K562 (cell line): Measurements from ENCODE around the gene NECTIN4. TPM values are rescaled to one million over a fixed set of nuclear protein-coding genes. Genes with fewer than 3 reads are reported as not detected.

Source experiments
- ATAC-seq: fragments of 200-7000 bp; cut with Tn5 transposase; 3 replicates; pipeline ENCODE4 v1.9.1; 2020; ENCODE audit warnings: moderate library complexity
- BruUV-seq: library from RNA; stranded (reverse); fragments of 400-500 nt; replicated peaks from 2 replicates; lab custom pipeline; 2021; lab: Mats Ljungman, UMichigan
- CTCF ChIA-PET: fragments of 300-600 bp; formaldehyde crosslinking; extraction: SDS; loops from one replicate; lab custom pipeline; 2021; ENCODE audit warnings: low intra/inter-chr PET ratio; lab: Yijun Ruan, JAX
- POLR2A ChIA-PET: fragments of 300-600, 350-650 bp; sonication (Branson Sonifier 250); formaldehyde crosslinking; extraction: SDS; loops from one replicate; lab custom pipeline; 2021; ENCODE audit warnings: antibody characterized with exemption, inconsistent platforms; lab: Yijun Ruan, JAX
- DNase-seq, 4 experiments: peaks; one replicate each; pipeline versions ENCODE4 v3.0.0 to v3.0.0-alpha.2; 2011 to 2018; ENCODE audit warnings: low spot score in 3 of 4, mixed read lengths in 3 of 4; ENCODE audit errors: extremely low read depth in 1 of 4
- FAIRE-seq: peaks from 2 replicates; lab custom pipeline; 2011; peaks lifted over from hg19 to GRCh38; lab: Jason Lieb, UNC
- H2AFZ ChIP-seq: 2 replicates; pipeline ENCODE4 v1.6.0; 2011; ENCODE audit warnings: low read depth, low read length, control low read depth, inconsistent platforms
- H3K27ac ChIP-seq: fragments of 200-600 bp; 3 replicates; pipeline ENCODE4 v1.8.0; 2011; ENCODE audit warnings: low read depth, mild to moderate bottlenecking, control low read depth, inconsistent platforms, low read length, moderate library complexity, mixed read lengths; ENCODE audit errors: extremely low read depth
- H3K27me3 ChIP-seq, 2 experiments: fragments of 300-600 bp in 1 of 2; 2 replicates in 1 of 2; 3 replicates in 1 of 2; pipeline versions ENCODE4 v1.6.0 to v1.8.0; 2011; ENCODE audit warnings: inconsistent platforms in 2 of 2, low read length in 2 of 2, mild to moderate bottlenecking in 1 of 2, mixed read lengths in 1 of 2, moderate library complexity in 1 of 2; ENCODE audit not compliant: control insufficient read depth in 2 of 2, insufficient read depth in 2 of 2
- H3K36me3 ChIP-seq: fragments of 300-600 bp; 3 replicates; pipeline ENCODE4 v1.8.0; 2011; ENCODE audit warnings: mild to moderate bottlenecking, low read length, inconsistent platforms; ENCODE audit not compliant: control insufficient read depth, insufficient read depth
- H3K4me1 ChIP-seq, 2 experiments: fragments of 200-600 bp in 1 of 2; replicated peaks in 1 of 2; 2 replicates in 1 of 2; 3 replicates in 1 of 2; pipeline versions ENCODE4 v1.5.1 to v1.8.0; 2011; ENCODE audit warnings: inconsistent platforms in 2 of 2, low read length in 2 of 2, mild to moderate bottlenecking in 1 of 2, mixed read lengths in 1 of 2, moderate library complexity in 1 of 2; ENCODE audit not compliant: control insufficient read depth in 2 of 2, insufficient read depth in 2 of 2
- H3K4me2 ChIP-seq: 2 replicates; pipeline ENCODE4 v1.6.1; 2011; ENCODE audit warnings: low read length, control low read depth, inconsistent platforms, mixed read lengths; ENCODE audit not compliant: insufficient read depth
- H3K4me3 ChIP-seq: fragments of 200-600 bp; sonication (generic), shearing (Covaris generic); 2 replicates; pipeline ENCODE4 v1.5.1; 2016; ENCODE audit warnings: control low read depth, inconsistent platforms
- H3K79me2 ChIP-seq: fragments of 200-600 bp; 3 replicates; pipeline ENCODE4 v1.8.0; 2011; ENCODE audit warnings: low read length, inconsistent platforms; ENCODE audit not compliant: control insufficient read depth, insufficient read depth
- H3K9ac ChIP-seq, 2 experiments: 2 replicates each; pipeline versions ENCODE4 v1.6.0 to v1.6.1; 2011; ENCODE audit warnings: low read depth in 2 of 2, low read length in 2 of 2, control low read depth in 1 of 2, inconsistent platforms in 1 of 2, mild to moderate bottlenecking in 1 of 2, mixed read lengths in 1 of 2; ENCODE audit not compliant: insufficient read depth in 1 of 2
- H3K9me1 ChIP-seq: one replicate; pipeline ENCODE4 v1.6.0; 2011; ENCODE audit warnings: inconsistent platforms, mild to moderate bottlenecking, low read length, moderate library complexity; ENCODE audit not compliant: control insufficient read depth, insufficient read depth
- H3K9me3 ChIP-seq: replicated peaks from 2 replicates; pipeline ENCODE4 v1.5.1; 2011; ENCODE audit warnings: low read depth, low read length, inconsistent platforms; ENCODE audit not compliant: control insufficient read depth, insufficient read depth
- H4K20me1 ChIP-seq: replicated peaks from 2 replicates; pipeline ENCODE4 v1.6.1; 2011; ENCODE audit warnings: low read length, inconsistent platforms, mixed read lengths; ENCODE audit not compliant: control insufficient read depth, insufficient read depth
- CBFA2T3 ChIP-seq: fragments of 450-650 bp; IDR thresholded peaks from 2 replicates; pipeline ENCODE4 v1.6.1; 2017
- CUX1 ChIP-seq: fragments of 200-800 bp; sonication (Bioruptor generic); IDR thresholded peaks from 2 replicates; pipeline ENCODE4 v1.6.1; 2016; ENCODE audit warnings: missing genetic modification characterization, missing compliant biosample characterization
- DNMT1 ChIP-seq: fragments of 450-650 bp; IDR thresholded peaks from 2 replicates; pipeline ENCODE4 v1.6.1; 2016; ENCODE audit warnings: antibody characterized with exemption, mild to moderate bottlenecking
- EGR1 ChIP-seq: fragments of 450-650 bp; conservative IDR thresholded peaks from 2 replicates; pipeline ENCODE4 v1.6.1; 2017; ENCODE audit warnings: mild to moderate bottlenecking
- MCM5 ChIP-seq: fragments of 450-650 bp; IDR thresholded peaks from 2 replicates; pipeline ENCODE4 v1.6.1; 2016; ENCODE audit warnings: low read depth
- NR2C1 ChIP-seq, 2 experiments: fragments of 450-650 bp; IDR thresholded peaks; 2 replicates each; pipeline ENCODE4 v1.6.1; 2017; ENCODE audit warnings: mild to moderate bottlenecking in 2 of 2, antibody characterized with exemption in 1 of 2, inconsistent platforms in 1 of 2, missing compliant biosample characterization in 1 of 2, missing genetic modification characterization in 1 of 2
- RBM25 ChIP-seq: fragments of 200-400 bp; formaldehyde crosslinking; IDR thresholded peaks from 2 replicates; pipeline ENCODE4 v1.6.1; 2018; ENCODE audit warnings: low read length, low read depth, moderate library complexity; ENCODE audit not compliant: severe bottlenecking
- RFX7 ChIP-seq: fragments of 250-450 bp; sonication (Bioruptor Pico); IDR thresholded peaks from 2 replicates; pipeline ENCODE4 v1.5.1; 2021; ENCODE audit warnings: mild to moderate bottlenecking
- ZBTB8A ChIP-seq: fragments of 450-650 bp; IDR thresholded peaks from 2 replicates; pipeline ENCODE4 v1.6.1; 2018; ENCODE audit warnings: mild to moderate bottlenecking, moderate library complexity; ENCODE audit not compliant: partially characterized antibody
- ZNF23 ChIP-seq: fragments of 250-450 bp; sonication (Bioruptor Pico); IDR thresholded peaks from 2 replicates; pipeline ENCODE4 v1.4.0; 2020; ENCODE audit warnings: mild to moderate bottlenecking
- ZNF699 ChIP-seq: fragments of 250-450 bp; sonication (Bioruptor Pico); IDR thresholded peaks from 2 replicates; pipeline ENCODE4 v1.8.0; 2021; ENCODE audit warnings: mild to moderate bottlenecking, moderate library complexity; ENCODE audit not compliant: insufficient replicate concordance
- WGBS: fragments of 100-300 bp; shearing (Covaris generic); methylation state at CpG from one replicate; pipeline ENCODE4 v1.1.6; 2016; ENCODE audit warnings: low coverage, mixed read lengths; ENCODE audit not compliant: insufficient coverage; ENCODE audit errors: missing lambda C conversion rate; 5-methylcytosine and 5-hydroxymethylcytosine counted together
- in situ Hi-C: fragments of 300-500 bp; cut with MboI; formaldehyde crosslinking; loops from 4 replicates; pipeline ENCODE4 v1.15.0; 2018; ENCODE audit warnings: inconsistent platforms, mixed read lengths
- intact Hi-C: fragments of 100-400 bp; cut with micrococcal nuclease; formaldehyde crosslinking; loops from 2 replicates; pipeline ENCODE4 v1.14.2; 2022
- polyA plus RNA-seq, 8 experiments: library from polyadenylated mRNA; depleted of rRNA in 4 of 8; stranded (reverse) in 5 of 8; unstranded in 3 of 8; fragments of >200 nt; fragmentation: Nextera tagmentation in 2 of 8; fragmentation: Illumina TruSeq in 1 of 8; extraction: Ambion mirVana in 2 of 8; extraction: Trizol in 1 of 8; gene quantifications; 2 replicates each; pipeline versions ENCODE4 v1.2.1 to v1.2.3, GENCODE V29; 2011 to 2014; ENCODE audit warnings: inconsistent platforms in 1 of 8, missing spikeins in 1 of 8
- total RNA-seq, 7 experiments: library from RNA; depleted of rRNA in 6 of 7; stranded (reverse); fragments of >200 nt in 6 of 7; fragmentation: Illumina TruSeq in 2 of 7; extraction: Trizol in 2 of 7; gene quantifications; 2 replicates each; pipeline versions ENCODE4 v1.2.1 to v1.2.3, GENCODE V29; 2011 to 2021; ENCODE audit warnings: low replicate concordance in 1 of 7
- TF ChIP-seq, protein P1 (sequence below), 2 experiments: fragments of 450-650 bp; IDR thresholded peaks; 2 replicates each; pipeline ENCODE4 v1.6.1; 2018; ENCODE audit warnings: mild to moderate bottlenecking in 2 of 2, low read depth in 1 of 2; ENCODE audit not compliant: partially characterized antibody in 2 of 2

NECTIN4 gene
- total and polyA plus RNA-seq, 9 of the 15 experiments (the other 6 are each of a cell fraction or from before 2014, with no cell fraction given) = 0.01 to 0.09 TPM; not detected in 7

- no peak overlapping the region for H3K9ac ChIP-seq
Measured at GRCh38 chr1:161037661-161038522, 51.5 kb downstream of the NECTIN4 start.

More at GRCh38 chr1:161037661-161038522, 51.5 kb downstream of the NECTIN4 start:
- TF ChIP-seq, protein P1, sequence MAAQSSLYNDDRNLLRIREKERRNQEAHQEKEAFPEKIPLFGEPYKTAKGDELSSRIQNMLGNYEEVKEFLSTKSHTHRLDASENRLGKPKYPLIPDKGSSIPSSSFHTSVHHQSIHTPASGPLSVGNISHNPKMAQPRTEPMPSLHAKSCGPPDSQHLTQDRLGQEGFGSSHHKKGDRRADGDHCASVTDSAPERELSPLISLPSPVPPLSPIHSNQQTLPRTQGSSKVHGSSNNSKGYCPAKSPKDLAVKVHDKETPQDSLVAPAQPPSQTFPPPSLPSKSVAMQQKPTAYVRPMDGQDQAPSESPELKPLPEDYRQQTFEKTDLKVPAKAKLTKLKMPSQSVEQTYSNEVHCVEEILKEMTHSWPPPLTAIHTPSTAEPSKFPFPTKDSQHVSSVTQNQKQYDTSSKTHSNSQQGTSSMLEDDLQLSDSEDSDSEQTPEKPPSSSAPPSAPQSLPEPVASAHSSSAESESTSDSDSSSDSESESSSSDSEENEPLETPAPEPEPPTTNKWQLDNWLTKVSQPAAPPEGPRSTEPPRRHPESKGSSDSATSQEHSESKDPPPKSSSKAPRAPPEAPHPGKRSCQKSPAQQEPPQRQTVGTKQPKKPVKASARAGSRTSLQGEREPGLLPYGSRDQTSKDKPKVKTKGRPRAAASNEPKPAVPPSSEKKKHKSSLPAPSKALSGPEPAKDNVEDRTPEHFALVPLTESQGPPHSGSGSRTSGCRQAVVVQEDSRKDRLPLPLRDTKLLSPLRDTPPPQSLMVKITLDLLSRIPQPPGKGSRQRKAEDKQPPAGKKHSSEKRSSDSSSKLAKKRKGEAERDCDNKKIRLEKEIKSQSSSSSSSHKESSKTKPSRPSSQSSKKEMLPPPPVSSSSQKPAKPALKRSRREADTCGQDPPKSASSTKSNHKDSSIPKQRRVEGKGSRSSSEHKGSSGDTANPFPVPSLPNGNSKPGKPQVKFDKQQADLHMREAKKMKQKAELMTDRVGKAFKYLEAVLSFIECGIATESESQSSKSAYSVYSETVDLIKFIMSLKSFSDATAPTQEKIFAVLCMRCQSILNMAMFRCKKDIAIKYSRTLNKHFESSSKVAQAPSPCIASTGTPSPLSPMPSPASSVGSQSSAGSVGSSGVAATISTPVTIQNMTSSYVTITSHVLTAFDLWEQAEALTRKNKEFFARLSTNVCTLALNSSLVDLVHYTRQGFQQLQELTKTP (IDR thresholded peaks at IDR 0.05; ENCODE audit: low read depth in 1 of 2, partially characterized antibody in 2 of 2) = no peak
- TF ChIP-seq CBFA2T3 (no peak), EGR1 (no peak), ZNF23 (CRISPR knock-in tag) (no peak), DNMT1 (no peak), RBM25 (no peak), RFX7 (CRISPR knock-in tag) (no peak), CUX1 (CRISPR knock-in tag) (no peak), ZNF699 (CRISPR knock-in tag) (no peak), MCM5 (no peak), NR2C1 (IDR thresholded peaks at IDR 0.05) (no peak), NR2C1 (tag; IDR thresholded peaks at IDR 0.05) (no peak), ZBTB8A (no peak)
- no peaks in the 10 kb centered on the region for H3K9me1 ChIP-seq
- no peak overlapping the region for H3K4me3 ChIP-seq
- no peak overlapping the region for H3K4me2 ChIP-seq
- no peaks in the 10 kb centered on the region for H3K9me3 ChIP-seq
- ChIA-PET CTCF (no interaction called here), POLR2A (interaction anchor here (0.6 to 2.1 kb wide), 4 partner anchors 10 to 104 kb away, joined by 3 to 8 read pairs (median 3); partner anchors contain the start of gene F11R)
- in situ Hi-C loops (no loop called here), intact Hi-C loops (no loop called here)
- FAIRE-seq (no peak), DNase-seq (no peak), ATAC-seq (no peak)
- H4K20me1 ChIP-seq = no peaks in the 10 kb centered on the region
- peaks cover 4 to 5% of the 10 kb centered on the region in 2 experiments; a peak in 3 of 5 replicates for H3K4me1 ChIP-seq
- no peaks in the 10 kb centered on the region for H3K79me2 ChIP-seq
- H3K27ac ChIP-seq = no peak overlapping the region
- peaks cover 43% of the 10 kb centered on the region for H3K36me3 ChIP-seq
- H2AFZ ChIP-seq = no peak overlapping the region
- H3K27me3 ChIP-seq = no peaks in the 10 kb centered on the region
- WGBS = 75% methylated on average over 21 of the region's 21 CpGs
- no TSS peak for BruUV-seq
